GM21723 (cell line): ENCODE measurements around the gene PSENEN.

ENCODE experiments used
- ATAC-seq: cut with Tn5 transposase; IDR thresholded peaks from one replicate; pipeline ENCODE4 v1.9.1; 2021; ENCODE audit warnings: mild to moderate bottlenecking, moderate library complexity; ENCODE audit not compliant: unreplicated experiment

Gene PSENEN

GRCh38 chr19:35750167-35750566 lies 4.7 kb downstream of the PSENEN start:
- ATAC-seq = no peak

DNA sequence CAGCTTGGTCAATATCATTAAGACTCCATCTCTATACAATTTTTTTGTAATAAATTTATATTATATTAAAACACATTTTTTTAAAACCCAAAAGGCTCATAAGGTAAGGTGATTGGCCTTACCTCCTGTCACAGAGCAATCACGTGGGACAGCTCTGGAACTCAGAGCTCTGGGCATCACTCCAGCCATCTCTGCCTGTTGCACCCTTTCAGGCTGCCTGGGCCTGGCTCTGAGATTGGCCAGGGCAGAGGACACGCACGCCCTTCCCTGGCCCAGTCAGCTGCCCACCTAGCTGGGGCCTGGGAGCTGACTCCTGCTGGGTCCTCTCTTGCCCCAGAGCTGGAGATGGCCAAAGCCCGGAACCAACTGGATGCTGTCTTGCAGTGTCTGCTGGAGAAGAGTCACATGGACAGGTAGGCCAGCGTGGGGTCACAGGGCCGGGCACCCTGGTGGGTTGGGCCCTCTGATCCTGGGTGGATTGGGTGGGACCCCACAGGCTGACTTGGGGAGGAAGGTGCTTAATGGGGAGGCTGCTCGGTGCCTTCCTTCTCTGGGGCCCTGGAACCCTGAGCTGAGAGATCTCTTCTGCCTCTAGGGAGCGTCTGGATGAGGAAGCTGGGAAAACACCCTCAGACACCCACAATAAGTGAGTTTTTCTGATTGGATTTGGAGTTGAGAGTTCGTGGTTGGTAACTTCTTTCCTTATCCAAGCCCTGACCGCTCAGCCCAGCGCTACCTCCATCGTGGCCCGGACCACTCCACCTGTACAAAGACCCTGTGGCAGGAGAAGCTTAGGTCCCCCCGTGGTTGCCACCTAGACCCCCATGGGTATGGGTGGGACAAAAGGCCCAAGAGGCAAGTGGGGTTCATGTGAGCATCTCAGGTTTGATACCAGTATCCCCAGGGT lies 6.6 kb downstream of the PSENEN start:
- ATAC-seq = no peak

- ATAC-seq = no peak
These were observed 7.4 kb downstream of the PSENEN start for GRCh38 chr19:35752746-35753350.

DNA sequence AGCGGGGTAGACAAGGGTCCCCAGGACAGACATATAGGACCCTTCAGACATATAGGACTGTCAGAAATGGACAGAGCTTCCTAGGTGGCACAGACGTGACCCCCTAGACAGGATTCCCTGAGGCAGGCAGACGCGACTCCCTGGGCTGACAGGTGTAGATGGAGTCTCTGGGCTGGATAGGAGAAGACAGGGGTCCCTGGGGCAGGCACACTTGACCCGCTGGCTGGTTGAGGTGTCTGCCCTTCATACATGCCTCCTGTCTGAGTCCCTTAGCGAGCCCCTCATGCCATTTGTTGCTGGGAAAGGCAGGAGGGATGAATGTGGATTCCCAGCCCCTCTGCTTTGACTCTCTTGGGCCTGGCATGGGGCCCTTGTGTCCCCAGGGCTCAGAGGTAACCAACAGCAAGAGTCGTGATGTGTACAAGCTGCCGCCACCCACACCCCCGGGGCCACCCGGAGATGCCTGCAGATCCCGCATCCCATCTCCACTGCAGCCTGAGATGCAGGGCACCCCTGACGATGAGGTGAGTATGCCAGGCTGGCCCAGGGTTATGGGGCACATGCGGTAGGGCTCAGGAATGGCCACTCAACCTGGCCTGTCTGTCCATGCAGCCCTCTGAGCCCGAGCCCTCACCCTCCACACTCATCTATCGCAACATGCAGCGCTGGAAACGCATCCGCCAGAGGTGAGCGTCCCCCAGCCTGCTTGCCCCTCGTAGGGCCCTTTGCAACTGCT lies 8.4 kb downstream of the PSENEN start:
- ATAC-seq = no peak

- ATAC-seq = no peak
These were observed 9.1 kb downstream of the PSENEN start for GRCh38 chr19:35754370-35755130.

- ATAC-seq = no peak
These were observed 9.7 kb downstream of the PSENEN start for GRCh38 chr19:35755131-35755549.

GRCh38 chr19:35755550-35756376 lies 10.3 kb downstream of the PSENEN start:
- no peak for ATAC-seq

- ATAC-seq = no peak
These were observed 11.2 kb downstream of the PSENEN start, which contains the start of gene HSPB6 for GRCh38 chr19:35756377-35757230. HSPB6 (minus strand) TSS chr19:35757029; CDS start chr19:35757008, 21 bp downstream.

DNA sequence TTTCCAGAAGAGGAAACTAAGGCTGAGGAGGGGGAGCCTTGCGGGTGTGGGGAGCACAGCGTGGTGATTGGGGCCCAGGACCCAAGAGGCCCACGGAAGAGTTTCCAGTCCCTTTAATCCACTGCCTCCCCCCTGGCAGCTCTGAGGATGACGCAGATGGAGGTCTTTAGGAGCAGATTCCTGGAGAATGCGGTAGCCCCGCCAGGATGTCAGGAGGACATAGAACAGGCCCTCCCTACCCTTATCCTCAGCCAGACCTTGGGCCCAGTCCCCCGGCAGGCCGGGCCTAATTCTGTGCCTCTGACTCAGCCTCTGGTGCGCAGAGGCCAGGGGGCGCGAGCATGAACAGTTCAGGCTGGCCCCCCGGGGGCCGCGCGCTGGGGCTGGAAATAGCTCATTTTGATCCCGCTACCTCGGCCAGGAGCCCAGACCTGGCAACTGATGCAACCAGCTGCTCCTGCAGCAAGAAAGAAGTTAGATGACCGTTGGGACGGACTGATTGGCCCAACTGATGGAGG lies 11.8 kb downstream of the PSENEN start:
- no peak for ATAC-seq

GRCh38 chr19:35757749-35758608 lies 12.5 kb downstream of the PSENEN start, which contains the start of gene PROSER3:
PROSER3 (plus strand) TSS chr19:35758176; CDS start chr19:35758216, 40 bp downstream.
- peak; percentile 91 for ATAC-seq

DNA sequence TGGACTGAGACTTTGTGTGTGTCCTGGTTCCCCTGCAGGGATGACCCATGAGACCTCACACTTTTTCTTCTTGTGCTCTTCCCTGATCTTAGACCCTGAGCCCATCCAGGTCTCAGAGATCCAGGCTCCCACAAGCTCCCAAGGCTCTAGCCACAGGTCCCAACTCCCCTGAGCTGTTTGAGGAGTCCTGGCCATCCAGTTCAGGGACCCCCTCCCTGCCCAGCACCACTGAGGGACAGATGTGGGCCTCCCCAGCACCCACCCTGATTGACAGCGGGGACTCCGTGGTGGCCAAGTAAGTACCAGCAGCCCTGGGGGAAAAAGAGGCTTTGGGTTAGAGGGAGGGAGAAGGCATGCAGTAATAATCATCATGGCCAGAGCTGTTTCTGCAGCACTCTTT lies 14.2 kb downstream of the PSENEN start:
- ATAC-seq = no peak

GRCh38 chr19:35760711-35761349 lies 15.4 kb downstream of the PSENEN start:
- ATAC-seq = no peak

DNA sequence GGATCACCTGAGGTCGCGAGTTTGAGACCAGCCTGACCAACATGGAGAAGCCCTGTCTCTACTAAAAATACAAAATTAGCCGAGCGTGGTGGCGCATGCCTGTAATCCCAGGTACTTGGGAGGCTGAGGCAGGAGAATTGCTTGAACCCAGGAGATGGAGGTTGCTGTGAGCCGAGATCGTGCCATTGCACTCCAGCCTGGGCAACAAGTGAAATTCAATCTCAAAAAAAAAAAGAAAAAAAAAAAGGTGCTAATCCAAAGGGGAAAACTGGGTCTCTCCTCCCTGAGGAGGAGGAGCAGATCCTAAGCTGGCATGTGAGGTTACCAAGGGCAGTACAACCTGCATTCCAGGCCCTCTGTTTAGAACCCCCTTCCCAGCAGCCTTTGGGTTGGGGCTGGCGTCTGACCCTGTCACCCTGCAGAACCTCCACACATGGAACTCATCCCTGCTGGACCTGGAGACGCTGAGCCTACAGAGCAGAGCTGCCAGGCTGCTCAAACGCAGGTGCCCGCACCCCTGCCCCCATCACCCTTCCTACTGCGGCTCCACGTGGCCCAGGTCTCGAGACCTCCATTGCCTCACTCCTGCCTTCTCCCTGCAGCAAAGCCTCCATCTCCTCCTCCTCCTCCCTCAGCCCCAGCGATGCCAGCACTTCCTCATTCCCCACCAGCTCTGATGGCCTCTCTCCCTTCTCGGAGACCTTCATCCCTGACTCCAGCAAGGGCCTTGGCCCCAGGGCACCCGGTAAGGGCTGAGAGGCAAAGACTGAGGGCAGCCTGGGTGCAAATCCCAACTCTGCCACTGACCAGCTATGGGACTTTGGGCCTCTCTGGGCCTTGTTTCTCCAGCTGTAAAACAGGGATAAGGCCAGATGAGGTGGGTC lies 19.2 kb downstream of the PSENEN start:
- no peak for ATAC-seq

GRCh38 chr19:35766571-35767104 lies 21.2 kb downstream of the PSENEN start:
- no peak for ATAC-seq

GRCh38 chr19:35767288-35768081 lies 22.0 kb downstream of the PSENEN start:
- ATAC-seq = no peak
